HepG2 (cell line): ENCODE data around the gene PTTG1. TPM values are rescaled to one million over a fixed set of nuclear protein-coding genes. Genes with fewer than 3 reads are reported as not detected.

Experiments used
- ATAC-seq: fragments of 200-7000 bp; cut with Tn5 transposase; 3 replicates; pipeline ENCODE4 v1.9.1; 2020; ENCODE audit warnings: mild to moderate bottlenecking, moderate library complexity
- BruUV-seq: library from RNA; stranded (reverse); fragments of 400-500 nt; replicated peaks from 2 replicates; lab custom pipeline; 2021; lab: Mats Ljungman, UMichigan
- CTCF ChIA-PET: fragments of 300-600 bp; formaldehyde crosslinking; extraction: SDS; loops from one replicate; lab custom pipeline; 2021; ENCODE audit warnings: low total read pairs, inconsistent platforms, low intra/inter-chr PET ratio; lab: Yijun Ruan, JAX
- POLR2A ChIA-PET: fragments of 350-600 bp; sonication (Branson Sonifier 250); formaldehyde crosslinking; loops from one replicate; lab custom pipeline; 2020; ENCODE audit warnings: antibody characterized with exemption, inconsistent platforms; lab: Yijun Ruan, JAX
- DNase-seq: peaks from one replicate; pipeline ENCODE4 v3.0.0-alpha.2; 2015; ENCODE audit warnings: low spot score
- FAIRE-seq: peaks from 3 replicates; lab custom pipeline; 2011; peaks lifted over from hg19 to GRCh38; lab: Jason Lieb, UNC
- H2AFZ ChIP-seq: one replicate; pipeline ENCODE4 v1.6.1; 2011; ENCODE audit warnings: low read length, inconsistent platforms
- H3K27ac ChIP-seq: fragments of 300-600 bp; 3 replicates; pipeline ENCODE4 v1.8.0; 2011; ENCODE audit warnings: mixed run types, mild to moderate bottlenecking, mixed read lengths, low read length, inconsistent platforms; ENCODE audit not compliant: insufficient read depth; ENCODE audit errors: extremely low read length
- H3K27me3 ChIP-seq, 2 experiments: fragments of 200-600 bp in 1 of 2; 2 replicates in 1 of 2; 3 replicates in 1 of 2; pipeline versions ENCODE4 v1.6.0 to v1.8.0; 2011; ENCODE audit warnings: low read length in 2 of 2, mild to moderate bottlenecking in 2 of 2, moderate library complexity in 2 of 2, inconsistent platforms in 1 of 2; ENCODE audit not compliant: insufficient read depth in 2 of 2, control insufficient read depth in 1 of 2
- H3K36me3 ChIP-seq, 2 experiments: fragments of 200-600 bp in 1 of 2; replicated peaks in 1 of 2; 2 replicates in 1 of 2; 3 replicates in 1 of 2; pipeline versions ENCODE4 v1.5.1 to v1.8.0; 2011; ENCODE audit warnings: low read length in 2 of 2, inconsistent platforms in 1 of 2; ENCODE audit not compliant: insufficient read depth in 2 of 2, control insufficient read depth in 1 of 2
- H3K4me1 ChIP-seq: 2 replicates; pipeline ENCODE4 v1.5.1; 2012; ENCODE audit warnings: low read length, inconsistent platforms; ENCODE audit not compliant: insufficient read depth
- H3K4me2 ChIP-seq: 2 replicates; pipeline ENCODE4 v1.6.0; 2011; ENCODE audit warnings: low read depth, low read length, inconsistent platforms
- H3K4me3 ChIP-seq, 3 experiments: fragments of 200-600 bp in 1 of 3; sonication (generic), shearing (Covaris generic) in 1 of 3; replicated peaks in 1 of 3; 2 replicates each; pipeline ENCODE4 v1.5.1; 2011 to 2016; ENCODE audit warnings: low read length in 3 of 3, inconsistent platforms in 2 of 3, low read depth in 2 of 3, mild to moderate bottlenecking in 2 of 3, control low read depth in 1 of 3, mixed read lengths in 1 of 3; ENCODE audit not compliant: insufficient read depth in 1 of 3
- H3K79me2 ChIP-seq: one replicate; pipeline ENCODE4 v1.6.1; 2011; ENCODE audit warnings: low read length, inconsistent platforms; ENCODE audit not compliant: insufficient read depth
- H3K9ac ChIP-seq: 2 replicates; pipeline ENCODE4 v1.6.0; 2011; ENCODE audit warnings: mild to moderate bottlenecking, low read depth, low read length, inconsistent platforms; ENCODE audit not compliant: insufficient read depth
- H3K9me3 ChIP-seq: 2 replicates; pipeline ENCODE4 v1.5.1; 2012; ENCODE audit warnings: mild to moderate bottlenecking, low read length
- H4K20me1 ChIP-seq: 2 replicates; pipeline ENCODE4 v1.6.0; 2011; ENCODE audit warnings: inconsistent platforms, mild to moderate bottlenecking, low read length, moderate library complexity; ENCODE audit not compliant: insufficient read depth
- AKAP8 ChIP-seq: sonication (generic); formaldehyde crosslinking; IDR thresholded peaks from 2 replicates; pipeline ENCODE4 v1.5.1; 2020; ENCODE audit warnings: mild to moderate bottlenecking, missing genetic modification reagents
- FOSL2 ChIP-seq: sonication (generic); formaldehyde crosslinking; IDR thresholded peaks from 2 replicates; pipeline ENCODE4 v1.4.0; 2020; ENCODE audit warnings: missing genetic modification reagents
- HOXA5 ChIP-seq: sonication (generic); formaldehyde crosslinking; IDR thresholded peaks from 2 replicates; pipeline ENCODE4 v1.4.0; 2020; ENCODE audit warnings: missing genetic modification reagents
- IKZF4 ChIP-seq: sonication (generic); formaldehyde crosslinking; IDR thresholded peaks from 2 replicates; pipeline ENCODE4 v1.5.1; 2020; ENCODE audit warnings: borderline replicate concordance, mild to moderate bottlenecking, low read depth, missing genetic modification reagents; ENCODE audit errors: not compliant biosample characterization
- KDM5B ChIP-seq: sonication (generic); formaldehyde crosslinking; IDR thresholded peaks from 2 replicates; pipeline ENCODE4 v1.4.0; 2020; ENCODE audit warnings: missing genetic modification reagents, mild to moderate bottlenecking, borderline replicate concordance
- MAZ ChIP-seq, 2 experiments: sonication (generic) in 1 of 2; formaldehyde crosslinking in 1 of 2; IDR thresholded peaks; 2 replicates each; pipeline versions ENCODE4 v1.5.0 to v1.6.1; 2012 to 2020; ENCODE audit warnings: low read depth in 2 of 2, mild to moderate bottlenecking in 2 of 2, borderline replicate concordance in 1 of 2, improper control_type of control experiment in 1 of 2, low read length in 1 of 2, missing genetic modification reagents in 1 of 2, moderate library complexity in 1 of 2
- MIXL1 ChIP-seq: IDR thresholded peaks from 2 replicates; pipeline ENCODE4 v1.6.1; 2016
- POGZ ChIP-seq: sonication (generic); formaldehyde crosslinking; IDR thresholded peaks from 2 replicates; pipeline ENCODE4 v1.4.0; 2020; ENCODE audit warnings: mild to moderate bottlenecking, missing genetic modification reagents
- SMC3 ChIP-seq: IDR thresholded peaks from 2 replicates; pipeline ENCODE4 v1.6.1; 2011; ENCODE audit warnings: low read length, improper control_type of control experiment
- STAG1 ChIP-seq: sonication (generic); formaldehyde crosslinking; IDR thresholded peaks from 2 replicates; pipeline ENCODE4 v1.4.0; 2020; ENCODE audit warnings: missing genetic modification reagents
- TAF15 ChIP-seq: fragments of 200-400 bp; formaldehyde crosslinking; IDR thresholded peaks from one replicate; pipeline ENCODE4 v1.6.1; 2018; ENCODE audit warnings: mild to moderate bottlenecking, low read depth, low read length; ENCODE audit not compliant: poor library complexity, severe bottlenecking
- TOPORS ChIP-seq: sonication (generic); formaldehyde crosslinking; IDR thresholded peaks from 2 replicates; pipeline ENCODE4 v1.8.0; 2023; ENCODE audit warnings: mild to moderate bottlenecking, missing genetic modification reagents
- ZBTB8A ChIP-seq: sonication (generic); formaldehyde crosslinking; IDR thresholded peaks from 2 replicates; pipeline ENCODE4 v1.4.0; 2020; ENCODE audit warnings: mild to moderate bottlenecking, low read depth, missing genetic modification reagents, borderline replicate concordance
- ZKSCAN8 ChIP-seq: IDR thresholded peaks from 2 replicates; pipeline ENCODE4 v1.6.1; 2016; ENCODE audit warnings: borderline replicate concordance, missing genetic modification reagents, missing compliant biosample characterization
- ZNF138 ChIP-seq: sonication (generic); formaldehyde crosslinking; IDR thresholded peaks from 2 replicates; pipeline ENCODE4 v1.5.0; 2020; ENCODE audit warnings: mild to moderate bottlenecking, low read depth, missing genetic modification reagents
- ZNF205 ChIP-seq: IDR thresholded peaks from 2 replicates; pipeline ENCODE4 v1.6.1; 2018; ENCODE audit warnings: missing biosample characterization, missing genetic modification reagents
- ZNF383 ChIP-seq: sonication (generic); formaldehyde crosslinking; IDR thresholded peaks from 2 replicates; pipeline ENCODE4 v1.4.0; 2020; ENCODE audit warnings: missing genetic modification reagents, mild to moderate bottlenecking, borderline replicate concordance
- ZNF782 ChIP-seq: sonication (generic); formaldehyde crosslinking; IDR thresholded peaks from 2 replicates; pipeline ENCODE4 v1.4.0; 2020; ENCODE audit warnings: missing genetic modification reagents, mild to moderate bottlenecking, borderline replicate concordance
- WGBS: methylation state at CpG from one replicate; pipeline ENCODE4 v1.1.6; 2017; ENCODE audit warnings: low lambda C conversion rate; 5-methylcytosine and 5-hydroxymethylcytosine counted together
- in situ Hi-C: cut with HindIII; loops from 2 replicates; pipeline ENCODE4 v1.10.0; 2017; ENCODE audit warnings: low pct_unique_long_range_greater_than_20kb; ENCODE audit not compliant: extremely low pct_ligation_motif_present
- intact Hi-C: fragments of 100-400 bp; cut with micrococcal nuclease; formaldehyde crosslinking; loops from one replicate; pipeline ENCODE4 v1.10.0; 2022; ENCODE audit not compliant: unreplicated experiment
- polyA plus RNA-seq, 8 experiments: library from polyadenylated mRNA; depleted of rRNA in 3 of 8; stranded (reverse) in 7 of 8; unstranded in 1 of 8; fragments of >200 nt; fragmentation: Illumina TruSeq in 4 of 8; extraction: Trizol in 4 of 8; gene quantifications; 2 replicates each; pipeline versions ENCODE4 v1.2.1 to v1.2.3, GENCODE V29; 2011 to 2016; ENCODE audit warnings: low read depth in 4 of 8, missing spikeins in 1 of 8, mixed read lengths in 1 of 8; ENCODE audit not compliant: insufficient read depth in 1 of 8
- total RNA-seq, 5 experiments: library from RNA; depleted of rRNA; stranded (reverse); fragments of >200 nt; fragmentation: Illumina TruSeq; extraction: Trizol; gene quantifications; 2 replicates each; pipeline ENCODE4 v1.2.3, GENCODE V29; 2016; ENCODE audit warnings: low read depth in 1 of 5
- TF ChIP-seq, protein P1 (sequence below): IDR thresholded peaks from 2 replicates; pipeline ENCODE4 v1.6.1; 2016; ENCODE audit warnings: missing genetic modification reagents, missing compliant biosample characterization
- TF ChIP-seq, protein P2 (sequence below): sonication (generic); IDR thresholded peaks from 2 replicates; pipeline ENCODE4 v1.6.1; 2016; ENCODE audit warnings: low read depth, borderline replicate concordance

Gene PTTG1
- total and polyA plus RNA-seq, 2 of the 13 experiments (the other 11 are each of a cell fraction or from before 2014, with no cell fraction given) = 102 to 161 TPM

DNA sequence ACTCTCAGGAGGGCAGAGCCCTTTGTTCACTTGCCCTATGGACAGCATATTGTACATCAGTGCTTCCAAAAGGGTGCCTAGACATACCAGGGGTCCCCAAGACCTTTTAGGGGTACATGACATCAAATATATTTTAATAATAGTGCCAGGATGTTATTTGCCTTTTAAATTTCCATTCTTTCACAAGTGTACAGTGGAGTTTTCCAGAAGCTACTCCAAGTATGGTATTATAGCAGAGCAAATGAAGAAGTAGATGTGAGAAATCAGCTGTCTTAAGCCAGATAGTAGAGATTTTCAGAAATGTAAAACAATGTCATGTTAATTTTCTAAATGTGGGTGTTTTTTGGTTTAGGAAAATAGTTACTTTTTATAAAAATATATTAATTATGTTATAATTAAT is 15.6 kb downstream of the PTTG1 start (continued):
- no peak for TF ChIP-seq ZNF138 (CRISPR knock-in tag)
- TF ChIP-seq, protein P1, sequence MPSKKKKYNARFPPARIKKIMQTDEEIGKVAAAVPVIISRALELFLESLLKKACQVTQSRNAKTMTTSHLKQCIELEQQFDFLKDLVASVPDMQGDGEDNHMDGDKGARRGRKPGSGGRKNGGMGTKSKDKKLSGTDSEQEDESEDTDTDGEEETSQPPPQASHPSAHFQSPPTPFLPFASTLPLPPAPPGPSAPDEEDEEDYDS (CRISPR knock-in tag) = no peak
- TF ChIP-seq IKZF4 (CRISPR knock-in tag) = no peak
- TF ChIP-seq TOPORS (CRISPR knock-in tag) = no peak
- TF ChIP-seq, protein P2, sequence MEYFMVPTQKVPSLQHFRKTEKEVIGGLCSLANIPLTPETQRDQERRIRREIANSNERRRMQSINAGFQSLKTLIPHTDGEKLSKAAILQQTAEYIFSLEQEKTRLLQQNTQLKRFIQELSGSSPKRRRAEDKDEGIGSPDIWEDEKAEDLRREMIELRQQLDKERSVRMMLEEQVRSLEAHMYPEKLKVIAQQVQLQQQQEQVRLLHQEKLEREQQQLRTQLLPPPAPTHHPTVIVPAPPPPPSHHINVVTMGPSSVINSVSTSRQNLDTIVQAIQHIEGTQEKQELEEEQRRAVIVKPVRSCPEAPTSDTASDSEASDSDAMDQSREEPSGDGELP = no peak
- TF ChIP-seq, all 625 proteins: peak for 0

DNA sequence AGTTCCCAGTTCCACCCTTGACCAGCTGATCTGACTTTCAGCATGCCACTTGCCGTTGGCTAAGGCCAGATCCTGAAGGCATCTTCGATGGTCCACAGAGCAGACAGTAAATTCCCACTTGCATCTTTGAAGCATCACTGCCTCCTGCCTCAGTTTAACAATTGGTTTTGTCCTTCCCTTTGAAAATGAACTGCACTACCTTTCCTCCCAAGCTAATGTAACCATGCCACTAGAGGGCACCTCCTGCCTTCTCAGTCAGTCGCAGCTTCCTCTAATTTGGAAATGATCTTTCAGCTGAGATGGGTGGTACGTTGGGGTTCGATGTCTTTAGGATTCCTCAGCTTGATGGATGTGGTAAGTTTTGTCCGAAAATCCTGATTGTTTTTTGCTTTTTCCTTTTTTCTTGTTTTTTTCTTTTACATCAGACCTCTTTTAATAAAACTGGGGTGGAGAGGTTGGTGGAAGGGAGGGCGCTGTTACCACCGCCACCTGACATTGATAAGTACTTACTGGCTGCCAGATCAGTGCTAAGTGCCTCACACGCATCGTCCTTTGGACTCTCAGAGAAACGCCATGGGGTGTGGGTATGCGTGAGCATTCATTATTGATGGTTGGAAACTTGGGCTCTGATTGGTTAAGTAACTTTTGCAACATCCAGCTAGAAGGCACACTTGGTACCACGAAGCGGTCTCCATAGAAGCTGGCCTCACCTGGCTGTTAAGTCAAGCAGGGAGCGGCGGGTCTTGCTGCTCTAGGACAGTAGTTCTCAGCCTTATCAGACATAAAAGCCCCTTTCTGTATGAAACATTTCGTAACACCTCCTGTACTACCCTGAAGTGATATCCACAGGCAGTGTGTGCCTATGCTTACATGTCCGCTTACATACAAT is 16.9 kb downstream of the PTTG1 start:
- no TSS peak for BruUV-seq
- H3K4me1 ChIP-seq = peaks cover 42% of the 10 kb centered on the region
- peak overlapping the region; percentile 32 for H2AFZ ChIP-seq
- H3K27me3 ChIP-seq = peaks cover 0 to 1% of the 10 kb centered on the region in 2 experiments; a peak in 1 of 5 replicates
- no peaks in the 10 kb centered on the region for H3K9me3 ChIP-seq
- FAIRE-seq (peak; percentile 85), ATAC-seq (peak; percentile 79), DNase-seq (peak; percentile 62)
- WGBS = 3% methylated on average over 18 of the region's 18 CpGs
- in situ Hi-C loops (loop anchor here (5.0 to 10.0 kb wide), 2 partner anchors 64 to 356 kb away; no protein-coding TSS in a partner anchor), intact Hi-C loops (loop anchor here (1.0 to 2.0 kb wide), 6 partner anchors 22 to 349 kb away; no protein-coding TSS in a partner anchor)
- H3K9ac ChIP-seq = peak overlapping the region; percentile 4; the same call in 1 of the 2 replicates
- H3K79me2 ChIP-seq = no peaks in the 10 kb centered on the region
- peak overlapping the region; percentile 13 to 60 (median 39) for H3K4me3 ChIP-seq
- no peaks in the 10 kb centered on the region for H4K20me1 ChIP-seq
- ChIA-PET POLR2A (interaction anchor here (1.1 to 2.4 kb wide), 5 partner anchors 17 to 39 kb away, joined by 3 to 29 read pairs (median 5); partner anchors contain the start of gene PTTG1), CTCF (interaction anchor here (0.7 to 2.3 kb wide), 5 partner anchors 22 to 348 kb away, joined by 3 to 19 read pairs (median 5); no protein-coding TSS in a partner anchor)
- H3K4me2 ChIP-seq = peak overlapping the region; percentile 93
- no peaks in the 10 kb centered on the region for H3K36me3 ChIP-seq
- H3K27ac ChIP-seq = no peak overlapping the region
- TF ChIP-seq ZBTB8A (CRISPR knock-in tag) (no peak), ZKSCAN8 (CRISPR knock-in tag) (0 out of 2 replicates have a peak, but pooled peaks have one; percentile 30), TAF15 (no peak), AKAP8 (CRISPR knock-in tag) (no peak), SMC3 (peak; percentile 61), MIXL1 (peak; percentile 59; the same call in 1 of the 2 replicates), POGZ (CRISPR knock-in tag) (peak; percentile 43; the same call in 1 of the 2 replicates), FOSL2 (CRISPR knock-in tag) (0 out of 2 replicates have a peak, but pooled peaks have one; percentile 21), ZNF383 (CRISPR knock-in tag) (peak; percentile 47; the same call in 1 of the 2 replicates), HOXA5 (CRISPR knock-in tag) (0 out of 2 replicates have a peak, but pooled peaks have one; percentile 30), STAG1 (CRISPR knock-in tag) (peak; percentile 92), MAZ (IDR thresholded peaks at IDR 0.05; ENCODE audit: borderline replicate concordance, low read depth, low read length) (no peak), MAZ (CRISPR knock-in tag; IDR thresholded peaks at IDR 0.05; ENCODE audit: low read depth) (peak; percentile 40; the same call in 1 of the 2 replicates), ZNF782 (0 out of 2 replicates have a peak, but pooled peaks have one; percentile 11), ZNF205 (no peak), KDM5B (CRISPR knock-in tag) (0 out of 2 replicates have a peak, but pooled peaks have one; percentile 34)
